Stimulated activated CD8-positive, alpha-beta memory T cell treated with anti-CD3 and anti-CD28 coated beads, Interleukin-4, amount 100 ng/mL, for 48 hours (primary cell): ENCODE data around the gene LAMTOR3.

Experiments
- DNase-seq: peaks from one replicate; pipeline ENCODE4 v3.0.0-alpha.2; 2020

The LAMTOR3 gene, protein sequence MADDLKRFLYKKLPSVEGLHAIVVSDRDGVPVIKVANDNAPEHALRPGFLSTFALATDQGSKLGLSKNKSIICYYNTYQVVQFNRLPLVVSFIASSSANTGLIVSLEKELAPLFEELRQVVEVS

DNA sequence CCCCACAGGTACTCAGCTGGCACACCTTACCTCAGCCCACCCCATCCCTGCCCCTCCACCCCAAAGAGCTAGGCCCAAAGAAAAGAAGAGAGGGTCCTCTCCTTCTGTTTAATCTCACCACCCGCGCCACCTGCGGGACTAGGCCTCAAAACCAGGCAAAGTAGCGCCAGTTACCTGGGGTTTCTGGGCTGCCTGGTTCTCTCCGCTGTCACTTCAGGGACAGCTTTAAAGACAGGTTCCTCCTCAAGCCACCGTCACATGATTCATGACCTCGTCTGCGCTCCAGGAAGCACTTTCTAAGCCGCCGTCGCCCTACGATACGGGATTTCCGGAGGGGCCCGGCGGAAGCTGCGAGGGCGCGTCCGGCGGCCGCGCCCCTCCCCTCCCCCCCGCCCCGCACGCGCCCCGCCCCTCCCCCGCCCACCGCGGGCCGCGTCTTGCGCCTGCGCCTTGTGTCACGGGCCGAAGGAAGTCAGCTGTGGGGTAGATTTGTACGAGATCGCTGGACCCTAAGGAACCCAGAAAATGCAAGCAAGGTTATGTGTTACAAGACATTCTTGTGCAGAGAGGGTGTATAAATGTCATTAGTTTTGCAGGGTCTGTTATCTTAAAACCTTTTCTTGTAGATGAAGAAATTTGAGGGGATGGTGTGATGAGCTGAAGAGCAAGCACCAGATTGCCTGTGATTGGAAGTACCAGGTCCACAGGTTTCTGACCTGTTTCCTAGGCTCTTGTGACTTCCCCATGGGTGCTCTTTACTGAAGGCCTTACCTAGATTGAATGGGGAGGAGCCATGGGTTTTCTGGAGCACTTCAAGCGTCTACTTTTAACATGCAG, at the start of gene LAMTOR3:
TSS of gene LAMTOR3 (minus strand) at position 267 of the 837 bp plus-strand sequence. CDS start 464 bp downstream, outside the sequence.
- DNase-seq: peak; percentile 88

DNA sequence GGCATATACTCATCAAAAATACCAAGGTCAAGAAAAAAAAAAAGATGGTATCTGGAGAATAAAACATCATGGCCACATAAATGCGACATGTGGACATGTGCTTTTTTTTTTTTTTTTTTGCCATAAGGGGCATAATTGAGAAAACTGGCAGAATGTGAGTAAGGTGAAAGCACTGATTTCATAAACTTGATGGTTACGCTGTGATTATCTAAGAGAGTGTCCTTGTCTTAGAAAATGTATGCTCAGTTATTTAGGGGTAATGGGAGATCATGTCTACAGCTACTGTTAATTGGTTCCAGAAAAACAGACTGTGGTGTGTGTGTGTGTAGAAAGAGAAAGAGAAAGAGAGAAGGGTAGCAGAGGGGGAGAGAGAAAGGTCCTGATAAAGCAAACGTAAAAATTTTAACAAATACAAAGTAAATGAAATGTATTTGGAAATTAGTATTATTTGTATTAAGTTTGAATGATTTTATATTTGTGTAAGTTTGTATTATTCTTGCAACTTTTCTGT, 44.1 kb upstream of the LAMTOR3 start:
- DNase-seq: no peak

DNA sequence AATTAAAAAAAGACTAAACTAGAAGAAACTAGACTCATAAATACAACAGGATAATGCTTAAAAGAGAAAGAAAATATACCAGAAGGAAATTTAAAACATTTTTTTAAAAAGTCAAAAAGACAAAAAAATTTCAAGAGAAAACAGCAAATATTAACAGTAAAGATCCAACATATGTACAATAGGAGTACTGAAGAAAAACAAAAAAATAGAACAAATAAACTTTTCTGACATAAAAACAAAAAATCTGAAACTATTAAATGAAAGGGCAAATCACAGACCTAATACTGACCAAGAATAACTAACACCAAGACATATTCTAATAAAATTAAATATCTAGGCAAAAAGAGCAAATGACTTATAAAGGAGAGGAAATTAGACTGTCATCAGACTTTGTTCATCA, 40.7 kb upstream of the LAMTOR3 start:
- no peak for DNase-seq

DNA sequence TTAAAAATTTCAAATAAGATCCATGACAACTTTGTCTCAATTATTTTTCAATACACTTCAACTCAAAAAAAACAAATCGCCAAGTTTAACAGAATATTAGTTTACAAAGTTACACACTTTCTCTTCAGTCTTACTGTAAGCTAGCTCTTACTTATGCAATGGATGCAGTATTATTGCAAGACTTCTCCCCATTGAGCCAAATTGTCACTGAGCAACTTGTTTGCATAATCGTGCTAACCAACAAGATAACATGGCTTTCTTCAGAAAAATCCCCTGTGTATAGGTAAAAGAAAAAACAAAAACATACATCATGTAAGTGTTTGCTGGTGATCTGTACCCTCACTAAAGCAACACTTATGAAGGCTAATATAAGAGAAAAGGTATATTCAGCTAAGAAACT, 33.3 kb upstream of the LAMTOR3 start:
- no peak for DNase-seq

DNA sequence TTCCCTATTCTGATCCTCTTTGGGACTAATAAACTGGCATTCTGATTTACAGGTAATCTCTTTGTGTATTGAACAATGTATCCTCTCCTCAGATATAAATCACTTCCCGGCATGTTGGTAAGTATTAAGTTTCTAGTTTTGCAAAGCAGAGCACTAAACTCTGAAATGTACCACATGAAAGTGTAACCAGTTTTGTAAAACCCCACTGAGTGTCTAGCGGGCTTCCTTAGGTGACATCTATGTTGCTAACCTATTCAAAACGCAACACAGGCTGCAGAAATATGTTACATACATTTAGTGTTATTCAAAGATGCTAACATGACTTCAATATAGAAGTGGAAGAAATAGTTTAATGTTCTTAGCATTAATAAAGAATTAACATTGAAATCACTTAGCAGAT, 26.9 kb upstream of the LAMTOR3 start:
- no peak for DNase-seq

DNA sequence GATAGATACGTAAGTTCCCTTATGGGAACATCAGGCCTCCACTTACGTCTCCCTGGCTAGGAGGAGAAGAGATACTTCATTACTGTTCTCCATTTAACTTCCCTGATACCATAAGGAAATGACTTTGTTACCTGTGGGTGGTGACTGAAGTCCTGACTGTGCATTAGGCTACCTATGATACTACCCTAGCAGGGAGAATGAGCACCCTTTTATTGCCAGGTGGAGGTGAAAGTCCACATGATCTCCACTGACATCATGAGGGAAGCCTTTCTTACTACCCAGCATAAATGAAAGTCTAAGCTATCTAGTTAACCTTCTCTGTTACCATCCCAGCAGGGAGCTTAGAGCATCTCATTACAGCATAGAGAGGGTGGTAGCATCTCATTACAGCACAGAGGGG, 24.4 kb upstream of the LAMTOR3 start:
- DNase-seq: no peak

DNA sequence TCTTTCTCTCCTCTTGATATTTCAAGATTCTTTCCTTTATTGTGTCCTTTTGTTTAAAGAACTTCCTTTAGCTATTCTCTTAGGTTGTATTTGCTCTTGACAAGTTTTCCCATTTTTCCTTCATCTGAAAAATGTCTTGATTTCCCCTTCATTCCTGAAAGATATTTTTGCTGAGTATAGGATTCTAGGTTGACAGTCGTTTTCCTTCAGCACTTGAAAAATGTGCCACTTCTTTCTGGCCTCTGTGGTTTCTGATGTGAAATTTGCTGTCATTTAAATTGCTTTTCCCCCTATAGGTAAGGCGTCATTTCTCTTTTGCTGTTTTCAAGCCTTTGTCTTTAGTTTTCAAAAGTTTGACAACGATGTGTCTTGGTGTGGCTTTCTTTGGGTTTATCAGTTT, 23.3 kb upstream of the LAMTOR3 start:
- no peak for DNase-seq

DNA sequence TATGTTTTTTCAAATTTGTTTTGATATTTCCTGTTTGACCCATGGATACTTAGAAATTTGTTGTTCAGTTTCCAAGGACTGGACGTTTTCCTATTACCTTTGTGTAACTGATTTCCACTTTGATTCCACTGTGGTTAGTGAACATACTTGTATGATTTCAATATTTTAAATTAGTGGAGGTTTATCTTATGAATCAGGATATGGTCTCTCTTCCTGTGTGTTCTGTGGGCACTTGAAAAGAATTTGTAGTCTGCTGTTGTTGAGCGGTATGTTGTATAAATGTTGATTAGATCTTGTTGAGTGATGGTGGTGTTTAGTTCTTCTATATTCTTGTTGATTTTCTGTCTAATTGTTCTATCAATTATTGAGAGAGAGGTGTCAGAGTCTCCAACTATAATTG, 21.2 kb upstream of the LAMTOR3 start:
- DNase-seq: no peak

DNA sequence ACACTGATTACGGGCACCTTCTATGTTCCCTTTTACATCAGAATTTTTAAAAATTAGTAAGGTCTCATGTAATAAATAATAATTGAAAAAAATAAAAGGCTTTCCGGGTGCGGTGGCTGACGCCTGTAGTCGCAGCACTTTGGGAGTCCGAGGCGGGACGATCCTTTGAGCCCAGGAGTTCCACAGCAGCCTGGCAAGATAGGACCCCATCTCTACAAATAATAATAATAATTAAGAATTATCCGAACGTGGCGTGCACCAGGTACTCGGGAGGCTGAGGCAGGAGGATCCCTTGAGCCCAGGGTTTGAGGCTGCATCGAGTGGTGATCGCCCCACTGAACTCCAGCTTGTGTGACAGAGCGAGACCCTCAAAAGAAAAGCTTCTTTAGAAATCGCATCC, 771 bp upstream of the LAMTOR3 start:
- DNase-seq: no peak

DNA sequence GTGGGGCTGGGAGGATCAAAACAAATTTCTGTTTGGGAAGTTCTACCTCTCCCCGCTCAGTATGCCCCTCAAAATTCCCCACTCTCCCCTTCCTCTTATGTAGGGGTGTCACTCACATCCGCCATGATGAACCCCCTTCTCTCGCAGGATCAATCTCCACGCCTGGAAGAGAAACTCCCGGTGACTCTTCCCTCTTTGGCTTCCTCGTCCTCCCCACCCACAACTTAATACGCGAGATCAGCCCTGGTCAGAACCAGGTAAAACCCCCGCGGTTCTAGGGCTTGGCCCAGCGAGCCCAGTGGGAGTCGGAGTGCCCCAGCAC, 427 bp downstream of the LAMTOR3 start:
- no peak for DNase-seq

DNA sequence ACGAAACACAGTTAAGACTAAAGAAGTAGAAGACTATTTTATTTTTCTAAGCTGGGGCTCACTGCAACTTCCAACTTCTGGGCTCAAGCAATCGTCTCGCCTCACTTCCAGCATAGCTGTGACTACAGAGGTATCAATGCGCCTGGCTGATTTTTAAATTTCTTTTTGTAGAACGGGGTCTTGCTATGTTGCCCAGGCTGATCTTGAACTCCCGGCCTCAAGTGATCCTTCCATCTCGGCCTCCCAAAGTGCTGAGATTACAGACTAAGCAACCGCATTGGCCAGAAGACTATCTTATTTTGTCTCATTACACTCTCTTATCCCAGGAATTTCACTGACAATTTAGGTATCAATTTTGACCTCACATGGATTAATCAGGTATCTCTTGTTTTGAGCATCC, 1.2 kb downstream of the LAMTOR3 start:
- no peak for DNase-seq

DNA sequence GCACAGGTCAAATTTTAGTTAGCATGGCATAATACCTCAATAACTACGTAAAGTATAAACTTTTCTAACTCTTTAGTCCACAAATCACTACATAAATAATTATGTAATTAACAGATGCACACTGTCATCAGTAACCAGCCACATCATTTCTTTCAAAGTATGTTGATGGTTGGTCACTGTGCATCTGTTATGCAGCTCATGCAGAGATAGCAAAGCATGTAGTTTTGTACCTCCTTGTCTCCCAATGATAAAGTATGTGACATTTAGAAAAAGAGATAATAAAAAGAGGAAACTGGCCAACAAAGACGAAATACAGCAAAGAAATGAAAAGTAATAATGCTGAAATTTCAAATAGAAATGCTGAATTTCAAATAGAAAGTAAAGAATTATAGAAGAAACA, 2.9 kb downstream of the LAMTOR3 start:
- no peak for DNase-seq

DNA sequence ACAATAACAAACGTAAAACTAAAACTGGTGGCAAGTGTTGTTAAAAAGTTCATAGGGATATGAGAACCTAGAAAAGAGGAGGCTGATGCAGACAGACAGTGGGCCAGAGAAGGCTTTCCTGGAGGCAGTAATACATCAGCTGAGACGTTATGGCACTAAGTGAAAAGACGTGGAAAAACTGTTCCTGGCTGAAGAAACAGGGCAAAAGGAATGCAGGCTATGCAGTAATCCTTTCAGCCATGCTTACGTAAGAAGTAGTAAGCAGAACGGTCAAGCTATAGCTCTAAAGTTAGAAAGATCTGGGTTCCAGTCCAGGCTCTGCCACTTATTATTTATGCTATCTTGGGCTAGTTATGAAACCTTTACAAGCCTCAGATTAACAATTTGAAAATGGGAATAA, 6.4 kb downstream of the LAMTOR3 start:
- no peak for DNase-seq

DNA sequence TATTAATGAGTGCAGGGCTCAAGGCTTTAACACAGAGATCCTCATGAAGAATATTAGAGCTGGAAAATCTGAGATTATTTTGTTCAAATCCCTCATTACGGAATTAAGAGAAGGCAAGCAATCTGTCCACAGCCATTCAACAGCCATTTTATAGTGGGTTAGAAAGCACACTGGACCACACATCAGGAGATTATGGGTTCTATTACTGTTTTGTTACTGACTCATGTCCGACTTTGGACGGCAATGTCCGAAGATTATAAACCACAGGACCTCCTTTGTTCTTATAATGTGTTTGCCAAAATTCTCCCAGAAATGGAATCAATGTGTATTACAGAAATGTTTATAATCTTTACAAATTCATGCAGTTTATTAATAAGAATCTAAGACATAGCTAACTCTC, 8.1 kb downstream of the LAMTOR3 start:
- no peak for DNase-seq

DNA sequence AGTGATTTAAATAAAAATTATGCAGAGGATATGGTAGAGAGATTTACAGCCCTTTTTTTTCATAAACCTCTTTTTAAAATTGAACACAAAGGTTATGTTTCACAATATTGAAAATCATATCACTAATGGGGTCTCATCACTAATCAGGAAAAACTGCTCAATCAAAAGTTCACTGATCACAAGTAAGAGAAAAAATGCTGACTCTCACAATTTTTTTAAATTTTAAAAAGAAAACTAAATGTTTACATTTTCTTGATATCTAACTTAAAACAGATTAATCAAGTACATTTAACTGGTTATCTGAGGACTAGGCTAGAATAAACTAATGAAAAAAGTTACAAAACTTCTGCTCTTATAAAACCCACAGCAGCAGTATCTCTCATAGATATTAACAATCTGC, 8.5 kb downstream of the LAMTOR3 start:
- no peak for DNase-seq

DNA sequence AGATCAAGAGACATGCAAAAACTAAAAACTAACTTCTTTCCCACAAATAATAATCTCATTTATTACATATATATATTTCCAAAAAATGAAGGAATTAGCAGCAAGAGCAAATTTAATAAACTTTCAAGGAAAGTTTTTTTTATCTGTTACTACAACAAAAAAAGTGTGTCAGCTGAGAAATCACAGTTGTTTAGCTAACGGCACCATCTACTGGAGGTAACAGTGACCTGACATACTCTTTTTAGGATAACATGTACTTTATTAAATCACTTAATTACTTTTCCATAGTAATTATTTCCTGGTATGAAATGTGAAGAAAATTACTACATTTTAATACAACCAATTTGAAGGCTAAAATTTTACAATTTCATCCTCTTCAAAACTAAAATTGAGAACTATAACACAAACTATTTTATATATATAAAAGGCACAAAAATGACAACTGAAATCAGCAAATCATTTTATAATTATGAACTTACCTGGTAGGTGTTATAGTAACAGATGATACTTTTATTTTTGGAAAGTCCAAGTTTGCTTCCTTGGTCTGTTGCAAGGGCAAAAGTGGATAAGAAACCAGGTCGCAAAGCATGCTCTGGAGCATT, 9.1 kb downstream of the LAMTOR3 start:
- DNase-seq: no peak

DNA sequence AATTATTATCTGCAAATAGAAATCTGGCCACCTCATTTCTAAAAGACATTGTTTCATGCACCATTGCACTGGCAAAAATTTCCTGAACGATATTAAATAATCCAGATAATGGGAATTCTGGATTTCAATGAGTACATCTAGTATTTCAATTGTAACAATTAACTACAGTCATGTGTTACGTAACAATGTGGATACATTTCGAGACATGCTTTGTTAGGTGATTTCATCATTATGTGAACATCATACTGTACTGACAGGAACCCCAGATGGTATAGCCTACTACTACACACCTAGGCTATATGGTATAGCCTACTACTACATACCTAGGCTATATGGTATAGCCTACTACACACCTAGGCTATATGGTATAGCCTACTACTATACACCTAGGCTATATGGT, 14.8 kb downstream of the LAMTOR3 start:
- DNase-seq: no peak

DNA sequence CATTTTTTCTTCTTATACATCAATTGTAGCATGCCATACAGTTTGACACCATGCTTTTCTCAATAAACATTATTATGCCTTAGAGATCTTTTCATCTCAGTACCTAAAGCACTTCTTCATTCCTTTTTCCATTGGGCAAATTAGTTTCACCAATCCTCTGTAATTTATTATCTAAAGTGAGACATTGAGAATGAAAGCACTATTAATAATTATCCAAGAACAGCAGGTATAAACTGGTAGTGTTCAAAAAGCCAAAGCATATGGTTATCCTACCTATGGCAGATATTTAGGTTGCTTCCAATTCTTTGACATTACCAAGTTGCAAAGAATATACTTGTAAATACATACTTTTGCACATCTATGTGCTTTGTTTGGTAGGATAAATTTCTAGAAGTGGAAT, 15.6 kb downstream of the LAMTOR3 start:
- no peak for DNase-seq

DNA sequence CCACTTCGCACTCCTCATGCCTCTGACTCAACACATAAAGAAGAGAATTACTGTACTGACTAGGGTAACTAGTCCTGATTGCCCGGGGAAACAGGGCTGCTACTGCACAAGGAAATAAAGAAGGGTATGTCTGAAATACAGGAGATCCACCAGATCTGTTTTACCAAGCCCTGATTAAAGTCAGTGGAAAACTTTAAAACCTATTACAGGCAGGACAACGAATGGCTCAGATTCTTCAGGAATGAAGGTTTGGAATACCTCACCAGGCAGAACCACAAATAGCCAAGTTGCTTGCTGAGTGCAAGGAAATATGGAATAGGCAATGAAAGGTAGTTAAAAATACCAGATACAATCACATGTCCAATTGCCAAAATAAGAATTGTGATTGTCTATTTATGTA, 17.3 kb downstream of the LAMTOR3 start:
- no peak for DNase-seq

DNA sequence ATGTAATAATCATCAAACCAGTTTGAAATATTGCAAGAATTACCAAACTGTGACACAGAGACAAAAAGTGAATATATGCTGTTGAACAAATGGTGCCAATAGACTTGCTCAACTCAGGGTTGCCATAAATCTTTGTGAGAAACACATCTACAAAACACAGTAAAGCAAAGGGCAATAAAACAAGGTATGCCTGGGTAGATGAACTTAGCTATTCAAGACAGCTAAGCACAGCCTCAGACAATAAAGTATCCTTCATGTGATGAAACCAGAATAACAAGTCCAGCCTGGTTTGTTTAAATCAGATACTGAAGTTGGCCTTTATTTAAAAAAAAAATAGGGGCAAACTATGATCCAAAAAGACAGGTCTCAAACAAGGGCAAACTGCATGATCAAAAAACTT, 19.2 kb downstream of the LAMTOR3 start:
- DNase-seq: no peak

DNA sequence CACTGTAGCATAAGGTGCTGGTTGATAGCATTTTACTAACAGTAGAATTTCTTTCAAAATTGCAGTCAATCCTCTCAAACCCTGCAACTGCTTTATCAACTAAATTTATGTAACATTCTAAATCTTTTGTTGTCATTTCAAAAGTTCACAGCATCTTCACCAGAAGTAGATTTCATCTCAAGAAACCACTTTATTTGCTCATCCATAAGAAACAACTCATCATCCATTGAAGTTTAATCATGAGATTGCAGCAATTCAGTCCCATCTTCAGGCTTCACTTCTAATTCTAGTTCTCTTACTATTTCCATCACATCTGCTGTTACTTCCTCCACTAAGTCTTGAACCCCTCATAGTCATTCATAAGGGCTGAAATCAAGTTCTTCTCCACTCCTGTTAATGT, 21.7 kb downstream of the LAMTOR3 start:
- no peak for DNase-seq

DNA sequence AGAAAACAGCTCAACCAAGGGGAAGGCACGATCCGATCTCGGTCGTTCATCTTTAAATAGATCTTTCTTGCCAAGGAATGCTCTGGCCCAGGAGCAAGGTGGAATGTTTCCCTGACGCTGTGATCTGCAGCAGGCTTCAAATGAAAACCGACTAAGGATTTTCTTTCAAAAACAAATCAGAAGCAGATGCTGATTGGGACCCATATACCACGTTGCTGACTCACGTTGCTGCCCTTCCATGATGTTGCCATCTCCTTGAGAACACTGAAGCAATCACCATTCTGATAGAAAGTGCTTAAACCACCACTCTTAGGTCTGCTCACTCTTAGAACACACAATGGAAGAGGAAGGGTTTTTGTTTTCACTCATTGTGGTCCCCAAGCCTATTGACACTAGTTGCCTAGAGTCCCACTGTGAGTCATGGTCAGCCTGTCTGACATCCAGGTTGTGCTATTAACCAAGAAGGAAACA, 26.1 kb downstream of the LAMTOR3 start:
- peak; percentile 43 for DNase-seq

DNA sequence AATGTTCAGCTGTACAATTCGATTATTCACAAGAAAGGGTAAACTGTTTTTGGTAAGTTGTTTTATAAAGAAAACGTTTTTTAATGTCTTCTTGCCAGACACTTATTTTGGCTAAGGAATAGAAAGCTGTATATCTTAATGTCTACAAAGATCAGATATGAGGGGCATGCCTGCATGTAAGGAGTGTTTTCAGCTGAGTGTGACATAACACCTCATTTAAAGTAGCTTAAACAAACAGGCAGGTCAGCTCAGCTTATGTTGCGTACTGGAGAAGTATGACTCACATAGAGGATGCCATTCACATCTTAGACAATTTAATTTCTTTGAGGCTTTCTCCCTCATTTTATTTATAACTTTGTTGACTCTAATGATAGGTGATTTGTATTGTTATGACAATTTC, 30.4 kb downstream of the LAMTOR3 start:
- no peak for DNase-seq
